Lung microvascular endothelial cell (primary cell): ENCODE measurements around the gene THOC7. TPM values are rescaled to one million over a fixed set of nuclear protein-coding genes. Genes with fewer than 3 reads are reported as not detected.
A peak's percentile ranks its signal among the peaks of the same experiment; 100 is the strongest.

Experiments used
- DNase-seq, 2 donors: peaks; one replicate each; pipeline versions ENCODE4 v3.0.0 to v3.0.0-alpha.2; 2010; ENCODE audit warnings: low read depth in 2 of 2
- total RNA-seq: library from RNA; depleted of rRNA; stranded (reverse); fragments of >200 nt; gene quantifications from 2 replicates; pipeline ENCODE4 v1.2.1, GENCODE V29; 2014

Gene THOC7
- 30.0 and 30.3 TPM in 2 replicates for total RNA-seq

GRCh38 chr3:63863150-63864007 is at the start of gene THOC7, which contains the start of gene ATXN7:
Gene THOC7 (minus strand): TSS chr3:63863805. CDS start chr3:63863790, 15 bp downstream.
Gene ATXN7 (plus strand): TSS chr3:63863867. CDS start chr3:63912599, 48,732 bp downstream.
- peak; percentile 63 to 64 for DNase-seq

- peak; percentile 57 to 64 for DNase-seq
These were observed 49.4 kb upstream of the THOC7 start for GRCh38 chr3:63912768-63913588.

GRCh38 chr3:63911873-63912767 is 48.5 kb upstream of the THOC7 start, which contains the start of gene SCAANT1:
Gene SCAANT1 (minus strand): TSS chr3:63912383.
- peak; percentile 88 to 91 for DNase-seq

GRCh38 chr3:63911509-63911872 is 47.9 kb upstream of the THOC7 start:
- DNase-seq, result no peak

- DNase-seq, result peak; percentile 40 to 60
These were observed 47.3 kb upstream of the THOC7 start for GRCh38 chr3:63910891-63911290.

- no peak for DNase-seq
These were observed 46.4 kb upstream of the THOC7 start for GRCh38 chr3:63910001-63910400.

GRCh38 chr3:63909431-63909830 is 45.8 kb upstream of the THOC7 start:
- peak in 1 of 2 donors; percentile 18 for DNase-seq

GRCh38 chr3:63908776-63909175 is 45.2 kb upstream of the THOC7 start:
- no peak for DNase-seq

- DNase-seq, result peak; percentile 19 to 28
These were observed 44.6 kb upstream of the THOC7 start for GRCh38 chr3:63908081-63908736.

- no peak for DNase-seq
These were observed 42.4 kb upstream of the THOC7 start for GRCh38 chr3:63905731-63906620.

- peak; percentile 93 to 94 for DNase-seq
These were observed 36.9 kb upstream of the THOC7 start for GRCh38 chr3:63900459-63900858.

- DNase-seq, result no peak
These were observed 36.4 kb upstream of the THOC7 start for GRCh38 chr3:63900010-63900409.

- no peak for DNase-seq
These were observed 32.9 kb upstream of the THOC7 start for GRCh38 chr3:63896332-63897030.

GRCh38 chr3:63895422-63896189 is 32.0 kb upstream of the THOC7 start:
- DNase-seq, result no peak

GRCh38 chr3:63892773-63893352 is 29.3 kb upstream of the THOC7 start:
- DNase-seq, result no peak

- no peak for DNase-seq
These were observed 27.9 kb upstream of the THOC7 start for GRCh38 chr3:63891518-63891917.

GRCh38 chr3:63886858-63887257 is 23.3 kb upstream of the THOC7 start:
- peak; percentile 28 to 34 for DNase-seq

GRCh38 chr3:63880653-63881052 is 17.0 kb upstream of the THOC7 start:
- DNase-seq, result no peak
